EH (cell line): ENCODE data around the gene PDXDC1.
"Not testable (repeated sequence)": the region's sequence is repeated elsewhere in the genome, so short reads cannot be mapped to it uniquely, and the experiment has no call there.

Experiments used
- DNase-seq: peaks from one replicate; pipeline ENCODE4 v3.0.0-alpha.2; 2015; ENCODE audit warnings: low read depth

Gene PDXDC1

DNA sequence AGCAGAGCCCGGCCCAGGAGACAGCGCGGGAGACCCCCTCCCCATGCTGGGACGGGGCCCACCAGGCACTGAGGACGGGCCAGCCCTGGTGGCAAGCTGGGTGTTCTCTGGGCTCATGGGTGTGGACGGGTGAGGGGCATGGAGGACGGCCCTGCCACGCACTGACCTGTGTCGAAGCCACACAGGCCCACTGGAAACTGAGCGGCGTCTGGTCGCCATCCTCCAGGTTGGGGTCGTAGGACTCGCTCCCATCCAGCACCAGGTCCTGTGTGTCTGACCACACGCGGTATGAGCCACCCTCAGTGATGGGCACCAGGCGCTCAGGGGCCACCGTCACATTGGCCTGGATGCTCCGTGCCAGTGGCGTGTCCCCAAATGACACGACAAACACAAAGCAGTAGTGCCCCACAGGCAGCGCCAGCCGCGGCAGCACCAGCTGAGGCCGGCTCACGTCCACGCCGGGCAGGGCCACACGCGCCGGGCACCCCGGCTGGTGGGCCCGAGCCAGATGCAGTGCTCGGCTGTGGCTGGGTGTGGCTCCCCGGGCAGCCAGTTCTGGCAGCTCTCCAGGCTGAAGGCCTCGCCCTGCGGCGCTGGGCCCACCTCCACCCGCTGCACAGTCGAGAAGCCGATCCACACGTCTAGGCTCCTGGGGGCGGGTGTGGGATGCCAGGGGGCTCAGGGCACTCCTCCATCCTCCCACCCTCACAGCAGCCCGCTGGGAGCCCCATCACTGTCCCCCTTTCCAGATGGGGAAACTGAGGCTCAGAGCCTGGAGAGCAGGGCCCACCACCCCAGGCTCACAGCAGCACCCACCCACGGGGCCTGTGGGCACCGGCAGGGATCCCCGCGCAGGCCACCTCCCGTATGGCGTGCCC is 160.9 kb downstream of the PDXDC1 start:
- not testable (repeated sequence) for DNase-seq

DNA sequence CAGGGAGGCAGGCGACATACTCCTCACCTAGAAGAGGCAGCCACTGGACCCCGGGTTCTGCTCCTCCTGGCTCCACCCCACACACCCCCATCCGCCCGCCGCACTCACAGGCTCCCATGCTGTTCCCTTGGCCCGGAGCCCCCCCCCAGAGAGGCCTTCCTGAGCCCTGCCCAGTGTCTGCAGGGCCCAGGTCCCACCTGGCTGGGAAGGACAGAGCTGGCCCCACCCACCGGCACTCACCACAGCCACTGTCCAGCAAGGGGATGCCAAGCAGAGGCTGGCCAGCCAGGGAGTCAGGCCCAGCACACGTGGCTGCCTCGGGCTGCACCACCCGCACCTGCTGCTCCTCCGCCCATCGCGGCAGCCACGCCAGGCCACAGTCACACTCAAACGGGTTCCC is 162.7 kb downstream of the PDXDC1 start:
- not testable (repeated sequence) for DNase-seq

DNA sequence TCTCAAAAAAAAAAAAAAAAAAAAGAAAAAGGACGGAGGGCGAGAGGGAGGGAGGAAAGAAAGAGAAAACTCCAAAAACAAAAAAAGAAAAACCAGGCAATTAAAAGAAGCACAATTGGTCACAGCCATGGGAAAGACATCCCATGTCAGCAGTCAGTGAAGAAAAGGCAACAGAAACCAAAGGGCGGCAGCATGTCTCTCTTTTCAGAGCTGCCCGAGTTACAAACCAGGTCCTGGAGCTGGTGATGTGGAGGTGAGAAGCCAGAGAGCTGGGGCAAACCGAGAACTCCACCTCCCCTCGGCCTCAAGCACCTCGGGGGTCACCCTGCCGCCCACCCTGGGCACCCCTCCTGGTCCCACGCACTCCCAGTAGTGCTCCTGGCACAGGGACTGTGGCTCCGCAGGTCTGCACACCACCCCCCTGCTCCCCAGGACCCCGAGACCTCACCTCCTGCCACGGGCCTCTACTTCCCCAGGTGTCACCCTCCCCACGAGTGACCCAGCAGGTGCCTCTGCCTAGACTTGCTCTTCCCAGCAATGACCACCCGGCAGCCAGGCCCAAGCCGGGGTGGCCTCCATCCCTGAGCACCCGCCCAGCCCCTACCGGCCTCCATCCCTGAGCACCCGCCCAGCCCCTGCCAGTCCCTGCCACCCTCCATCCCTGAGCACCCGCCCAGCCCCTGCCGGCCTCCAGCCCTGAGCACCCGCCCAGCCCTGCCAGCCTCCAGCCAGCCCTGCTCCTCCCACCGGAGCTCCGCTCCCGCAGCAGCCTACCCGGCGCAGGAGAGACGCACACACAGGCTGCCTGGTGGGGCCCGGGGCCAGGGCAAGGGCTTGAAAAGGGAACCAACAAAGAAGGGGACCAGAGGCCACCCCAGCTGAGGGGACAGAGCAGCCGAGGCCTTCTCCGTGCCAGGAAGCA is 165.9 kb downstream of the PDXDC1 start:
- not testable (repeated sequence) for DNase-seq

DNA sequence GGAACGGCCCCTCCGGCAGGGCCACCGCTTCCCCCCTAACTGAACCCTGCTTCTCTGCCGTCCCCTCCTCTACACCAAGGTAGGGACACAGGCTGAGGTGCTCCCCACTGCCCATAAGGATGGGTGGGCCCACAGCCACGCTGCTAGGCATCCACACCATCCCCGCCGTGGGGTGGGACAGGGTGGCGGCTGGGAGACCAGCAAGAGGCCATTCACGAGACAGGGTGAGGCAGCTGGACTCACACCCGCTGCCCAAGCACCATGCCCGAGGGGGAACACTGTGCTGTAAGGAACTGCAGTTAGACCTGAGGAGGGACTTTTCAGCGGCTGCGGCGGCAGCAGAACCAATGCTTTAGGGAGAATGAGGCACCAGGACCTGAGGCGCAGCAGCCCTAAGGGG is 166.8 kb downstream of the PDXDC1 start:
- no peak for DNase-seq

DNA sequence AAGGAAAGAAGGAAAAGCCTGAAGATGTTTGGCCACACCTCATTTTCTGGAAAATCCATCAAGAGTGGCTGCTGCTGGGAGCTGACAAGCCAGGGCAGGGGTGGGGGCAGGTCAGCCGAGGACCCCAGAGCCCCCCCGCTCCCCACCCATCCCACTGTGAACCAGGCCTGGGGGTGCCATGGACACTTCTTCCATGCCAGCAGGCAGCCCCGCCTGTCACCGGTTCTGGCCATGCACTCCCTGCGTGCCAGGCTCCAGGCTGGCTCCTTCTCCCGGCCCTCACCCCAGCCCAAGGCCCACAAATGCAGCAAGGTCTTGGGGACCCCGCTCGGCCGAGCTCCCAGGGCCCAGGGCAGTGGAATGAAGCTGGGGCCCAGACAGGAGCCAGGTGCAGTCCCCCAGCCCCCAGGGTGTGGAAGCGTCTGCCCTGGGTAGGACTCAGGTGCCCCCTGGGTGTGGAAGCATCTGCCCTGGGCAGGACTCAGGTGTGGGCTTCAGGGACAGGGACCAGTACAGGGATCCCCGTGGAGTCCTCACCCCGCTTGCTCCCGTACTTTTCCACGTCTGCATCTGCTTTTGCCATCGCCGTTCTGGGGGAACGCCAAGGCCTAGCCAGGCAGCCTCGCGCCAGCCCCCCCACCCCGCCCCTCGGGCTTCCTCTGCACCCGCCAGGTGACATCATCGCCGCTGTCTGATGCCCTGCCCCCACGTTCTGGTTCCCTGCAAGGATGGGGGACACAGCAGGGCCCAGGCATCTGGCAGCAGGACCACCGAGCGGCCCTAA is 167.5 kb downstream of the PDXDC1 start:
- DNase-seq = not testable (repeated sequence)

DNA sequence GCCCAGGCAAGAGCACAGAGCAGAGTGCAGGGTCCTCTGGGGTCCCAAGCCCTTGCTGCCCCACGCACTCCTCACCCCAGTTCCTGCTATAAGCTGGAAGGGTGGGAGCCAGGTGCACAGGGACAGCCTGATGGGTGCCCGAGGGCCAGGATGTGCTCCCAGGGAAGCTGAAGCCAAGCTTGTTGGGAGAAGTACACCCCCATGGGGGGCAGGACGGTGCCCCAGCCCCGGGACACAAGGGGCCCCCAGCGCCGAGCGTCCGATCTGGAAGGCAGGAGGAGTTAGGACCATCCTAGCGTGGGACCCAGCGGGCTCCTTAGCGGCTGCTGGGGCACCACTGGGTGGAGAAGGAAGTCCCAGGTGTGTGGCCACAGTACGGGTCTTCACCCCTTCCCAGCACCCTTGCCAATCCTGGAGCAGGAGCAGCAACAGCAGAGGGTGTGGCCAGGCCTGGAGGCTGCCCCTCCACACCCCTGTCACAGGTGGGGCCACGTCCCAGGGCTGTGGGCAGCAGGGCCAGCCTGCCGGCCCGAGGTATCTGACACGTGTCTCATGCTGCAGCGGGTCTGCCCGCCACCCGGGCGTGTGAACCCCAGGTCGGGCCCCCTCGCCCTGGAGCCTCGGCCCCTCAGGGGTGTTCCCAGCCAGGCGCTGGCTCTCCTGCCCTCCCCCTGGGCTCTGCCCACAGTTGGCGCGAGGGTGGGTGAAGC is 168.2 kb downstream of the PDXDC1 start:
- not testable (repeated sequence) for DNase-seq

DNA sequence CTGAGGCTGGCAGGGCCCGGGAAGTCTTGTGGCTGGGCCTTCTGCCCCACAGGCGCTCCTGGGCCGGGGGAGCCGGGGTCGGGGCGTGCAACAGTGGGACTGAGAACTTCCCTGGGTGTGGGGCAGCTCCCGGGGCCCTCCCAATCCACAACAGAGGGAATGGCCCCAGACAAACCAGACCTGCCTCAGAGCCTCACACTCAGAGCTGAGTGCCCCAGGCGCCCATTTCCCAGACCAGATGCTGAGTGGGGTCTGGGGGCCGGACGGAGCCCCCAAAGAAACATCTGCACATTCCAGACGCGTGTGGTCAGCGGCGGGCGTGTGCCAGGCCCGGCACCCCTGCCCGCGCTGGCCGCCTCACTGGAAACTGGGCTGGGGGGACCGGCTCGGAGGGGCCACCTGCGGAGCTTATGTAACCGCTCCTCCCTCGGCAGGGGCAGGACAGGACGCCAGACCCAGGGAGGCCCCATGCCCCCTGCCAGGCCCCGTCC is 168.8 kb downstream of the PDXDC1 start:
- DNase-seq = peak; percentile 26

DNA sequence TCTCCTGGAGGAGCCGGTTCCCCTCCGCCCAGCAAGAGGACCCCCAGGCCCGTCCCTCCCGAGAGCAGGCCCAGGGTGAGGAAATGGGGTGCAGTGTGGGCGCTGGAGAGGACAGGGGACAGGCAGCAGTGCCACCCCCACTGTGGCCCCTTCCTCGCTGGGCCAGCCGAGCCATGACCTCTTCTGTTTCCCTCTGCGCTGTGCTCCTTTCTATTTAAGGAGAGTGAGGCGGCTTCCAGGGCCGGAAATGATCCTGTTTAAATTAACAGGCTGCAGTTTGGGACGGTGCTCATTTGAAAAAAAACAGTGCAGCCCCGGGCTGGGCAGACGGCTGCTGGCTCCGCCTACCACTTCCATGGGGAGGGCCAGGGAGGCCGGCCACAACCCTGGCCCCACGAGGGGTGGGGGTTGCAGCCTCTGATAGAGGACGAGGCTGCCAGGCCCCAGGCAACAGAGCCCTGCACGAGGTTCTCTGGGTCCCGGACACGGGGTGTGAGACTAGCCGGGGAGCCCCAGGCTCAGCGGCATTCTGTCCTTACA is 169.3 kb downstream of the PDXDC1 start:
- DNase-seq = peak; percentile 84

DNA sequence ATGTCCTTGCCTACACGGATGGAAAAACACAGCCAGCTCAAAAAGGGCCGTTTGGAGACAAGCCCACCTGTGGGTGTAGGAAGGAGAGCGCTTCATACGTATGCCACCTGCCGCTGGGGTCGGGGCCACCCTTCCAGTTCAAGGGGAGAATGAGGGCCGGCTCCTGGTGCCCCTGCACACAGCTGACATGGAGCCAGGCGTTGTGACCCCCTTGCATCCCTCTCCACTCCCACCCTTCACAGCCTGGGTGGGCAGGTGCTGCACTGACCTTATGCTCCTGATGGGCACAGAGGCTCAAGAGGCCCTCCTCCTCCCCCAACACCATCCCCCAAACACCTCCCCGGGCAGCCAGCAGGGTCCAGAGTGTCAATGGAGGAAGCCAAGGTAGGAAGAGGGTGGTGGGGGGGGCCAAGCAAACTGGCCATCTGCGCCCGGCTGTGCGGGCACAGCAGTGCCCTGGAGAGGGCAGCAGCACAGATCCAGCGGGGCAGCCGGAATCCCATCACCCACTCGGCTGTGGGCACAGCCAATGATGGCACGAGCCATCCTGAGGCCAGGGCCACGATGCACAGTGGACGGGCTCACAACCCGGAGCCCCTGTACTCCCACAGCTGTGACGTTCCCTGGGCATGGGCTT is 170.1 kb downstream of the PDXDC1 start:
- DNase-seq = not testable (repeated sequence)

DNA sequence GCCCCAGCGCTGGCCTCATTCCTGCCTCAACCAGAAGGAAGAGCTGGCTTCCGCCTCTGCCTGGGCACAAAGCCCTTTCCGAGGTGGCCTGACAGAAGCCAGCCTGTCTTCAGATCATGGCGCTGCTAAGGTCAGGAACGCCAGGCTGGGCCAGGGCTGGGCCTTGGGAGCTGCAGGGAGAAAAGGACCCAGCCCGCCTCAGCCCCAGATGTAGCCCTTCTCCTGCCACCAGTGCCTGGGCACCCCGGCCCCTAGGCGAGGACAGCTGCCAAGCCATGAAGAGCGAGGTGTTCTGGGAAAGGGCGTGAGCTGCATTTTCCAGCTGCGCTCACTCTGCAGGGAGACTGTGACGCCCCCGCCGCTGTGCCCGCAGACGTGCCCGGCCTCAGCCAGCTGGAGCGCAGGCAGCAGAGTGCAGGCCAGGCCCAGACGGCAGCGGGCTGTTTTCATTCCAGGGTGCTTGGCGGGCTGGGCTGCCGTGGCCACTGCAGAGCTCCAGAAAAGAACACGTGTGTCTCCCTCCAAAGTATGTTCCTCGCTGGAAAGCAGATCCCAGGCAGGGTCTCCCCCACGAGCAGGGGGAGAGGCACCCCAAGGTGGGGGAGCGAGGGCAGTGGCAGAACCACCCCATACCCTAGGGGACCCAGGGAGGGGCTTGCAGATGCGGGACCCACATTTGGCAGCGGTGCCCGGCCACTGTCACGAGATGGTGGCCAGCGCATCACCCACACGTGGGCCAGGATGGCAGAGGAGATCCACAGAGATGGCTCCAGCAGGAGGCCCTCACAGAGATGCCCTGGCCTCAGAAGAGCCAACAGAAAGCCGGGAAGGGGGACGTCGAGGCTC is 170.8 kb downstream of the PDXDC1 start:
- peak; percentile 32 for DNase-seq

DNA sequence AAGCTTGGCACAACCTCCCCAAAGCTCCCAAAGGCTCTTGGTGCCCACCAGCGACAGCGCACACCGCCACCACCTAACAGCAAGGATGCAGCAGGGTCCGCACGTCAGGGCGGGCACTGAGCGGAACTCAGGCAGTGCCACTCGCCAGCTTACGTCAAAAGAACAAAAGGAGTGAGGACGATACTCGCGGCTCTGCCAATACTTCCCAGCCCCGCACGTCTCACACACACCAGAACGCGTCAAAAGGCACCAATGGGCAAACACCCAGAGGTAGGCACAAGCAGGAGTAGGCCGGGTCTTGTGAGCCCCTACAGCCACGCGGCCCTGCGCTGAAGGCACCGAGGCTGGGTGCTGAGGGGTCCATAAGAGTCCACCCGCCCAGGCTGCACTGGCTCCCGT is 171.4 kb downstream of the PDXDC1 start:
- DNase-seq = not testable (repeated sequence)

DNA sequence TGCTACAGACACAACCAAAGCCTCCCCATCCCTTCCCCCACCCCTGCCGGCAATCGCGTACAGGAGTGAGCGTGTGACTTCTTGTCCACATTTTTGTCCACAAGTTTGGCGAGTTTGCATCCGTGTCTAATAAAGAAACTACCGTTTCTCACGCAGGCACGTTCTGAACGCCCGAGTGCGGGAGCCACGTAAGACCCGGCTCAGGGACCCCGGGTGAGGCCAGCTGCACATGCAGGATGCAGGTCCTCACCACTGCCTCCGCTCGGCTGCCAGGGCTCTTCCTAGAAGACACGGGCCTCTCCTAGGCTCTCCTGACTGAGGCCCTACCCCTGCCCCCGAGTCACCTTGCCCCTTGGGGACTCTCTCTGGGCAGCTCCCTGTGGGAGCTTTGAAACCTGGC is 174.0 kb downstream of the PDXDC1 start:
- DNase-seq = not testable (repeated sequence)

DNA sequence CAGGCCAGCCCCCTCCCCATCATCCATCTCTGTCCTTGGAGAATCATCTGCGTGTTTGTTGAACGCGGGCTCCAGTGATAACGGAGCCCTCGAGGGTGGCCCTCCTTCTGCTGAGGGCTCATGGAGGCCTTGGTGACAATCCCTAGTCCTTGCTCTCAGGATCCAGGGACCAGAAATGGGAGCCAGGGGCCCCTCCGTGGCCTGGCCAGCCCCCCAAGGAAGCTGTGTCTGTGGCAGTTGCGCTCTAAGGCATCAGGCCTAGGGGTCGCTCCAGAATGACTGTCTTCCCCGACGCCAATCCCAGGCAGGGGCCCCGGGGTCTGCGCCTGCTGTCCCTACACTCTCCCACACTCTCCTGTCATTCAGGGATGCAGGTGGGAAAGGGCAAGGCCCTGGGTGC is 174.4 kb downstream of the PDXDC1 start:
- not testable (repeated sequence) for DNase-seq

DNA sequence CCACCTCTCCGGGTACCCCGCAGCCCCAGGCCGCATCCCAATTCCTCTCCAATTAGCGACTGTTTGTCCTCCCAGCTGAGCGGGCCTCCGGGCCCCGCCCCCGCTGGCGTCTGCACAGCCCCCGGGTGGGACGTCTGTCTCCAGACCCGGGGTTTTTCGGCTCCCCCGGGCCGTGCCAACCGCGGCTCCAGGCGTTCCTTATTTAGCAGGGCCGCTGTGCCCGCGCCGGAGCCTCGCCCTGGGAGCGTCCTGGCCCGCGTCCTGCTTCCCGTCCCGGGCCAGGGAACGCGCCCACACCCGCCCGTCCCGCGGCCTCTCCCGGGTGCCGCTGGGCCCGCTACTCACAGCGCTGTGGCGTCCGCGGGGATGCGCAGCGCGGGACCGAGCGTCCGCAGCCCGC is 179.2 kb downstream of the PDXDC1 start:
- peak; percentile 32 for DNase-seq

DNA sequence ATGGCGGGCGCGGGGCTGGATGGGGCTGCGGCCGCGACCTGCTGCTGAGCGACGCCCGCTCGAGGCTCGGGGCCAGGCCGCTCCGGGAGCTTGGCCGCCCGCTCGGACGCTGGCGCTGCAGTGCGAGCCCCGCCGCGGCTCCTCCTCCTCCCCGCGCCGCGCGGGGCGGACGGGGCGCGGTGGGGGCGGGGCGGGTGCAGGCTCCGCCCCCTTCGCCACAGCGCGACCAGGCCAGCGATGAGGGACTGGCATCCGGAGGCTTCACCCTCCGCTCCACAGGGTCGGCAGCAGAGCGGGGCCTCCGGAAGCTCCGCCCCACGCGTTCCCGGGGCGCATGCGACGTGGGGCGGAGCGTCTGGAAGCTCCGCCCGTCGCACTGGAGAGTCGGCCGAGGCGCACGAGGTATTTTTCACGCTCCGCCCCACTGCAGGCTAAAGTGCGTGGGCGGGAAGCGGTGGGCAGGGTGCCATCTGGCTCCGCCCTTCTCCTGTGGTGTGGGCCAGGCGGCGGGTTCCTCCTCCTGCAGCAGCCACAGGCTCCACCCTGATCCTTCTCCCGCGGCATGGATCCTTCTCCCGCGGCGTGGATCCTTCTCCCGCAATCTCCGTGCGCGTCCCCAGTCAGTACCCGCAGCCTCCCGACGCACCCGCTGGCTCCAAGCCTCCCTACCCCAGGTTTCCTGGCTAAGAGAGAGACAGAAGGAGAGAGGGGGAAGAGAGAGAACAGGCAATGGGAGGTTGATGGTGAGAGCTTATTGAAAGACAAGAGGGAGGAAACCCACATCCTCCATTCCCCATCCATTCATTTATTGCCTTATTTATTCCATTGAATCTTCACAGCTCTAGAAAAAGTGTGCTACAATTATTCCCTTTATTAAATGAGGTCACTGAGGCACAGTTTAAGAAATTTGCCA is 180.1 kb downstream of the PDXDC1 start:
- peak; percentile 91 for DNase-seq

DNA sequence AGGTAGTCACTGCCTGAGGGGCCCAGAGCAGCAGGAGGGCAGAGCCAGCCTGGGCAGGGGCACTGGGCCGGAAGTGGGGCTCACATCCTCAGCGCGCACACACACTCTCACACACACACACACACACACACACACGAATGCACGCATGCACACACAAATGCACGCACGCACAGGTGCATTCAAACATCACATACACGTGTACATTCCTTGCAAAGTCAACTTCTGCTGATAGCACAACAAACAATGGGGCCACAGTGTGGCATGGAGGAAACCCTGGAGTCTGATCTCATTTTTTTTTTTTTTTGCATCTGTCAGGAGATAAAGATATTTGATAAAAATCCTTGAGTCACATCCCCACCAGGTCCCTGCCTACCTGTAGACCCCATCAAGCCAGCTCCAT is 182.8 kb downstream of the PDXDC1 start:
- DNase-seq = not testable (repeated sequence)

DNA sequence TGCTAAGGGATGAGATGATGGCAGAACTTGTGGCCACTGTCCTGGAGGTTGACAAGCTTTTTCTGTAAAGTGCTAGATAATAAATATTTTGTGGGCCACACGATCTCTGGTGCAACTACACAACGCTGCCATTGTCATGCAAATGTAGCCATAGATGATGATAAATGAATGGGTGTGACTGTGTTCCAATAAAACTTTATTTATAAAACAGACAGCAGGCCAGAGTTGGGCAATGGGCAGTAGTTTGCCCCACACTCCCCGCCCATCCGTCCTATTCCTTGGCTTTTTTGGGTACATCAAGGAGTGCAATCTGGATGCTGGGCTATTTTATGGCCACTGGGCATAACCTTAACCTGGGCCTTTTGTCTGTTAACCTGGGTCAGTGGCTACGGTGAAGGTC is 184.8 kb downstream of the PDXDC1 start:
- not testable (repeated sequence) for DNase-seq

DNA sequence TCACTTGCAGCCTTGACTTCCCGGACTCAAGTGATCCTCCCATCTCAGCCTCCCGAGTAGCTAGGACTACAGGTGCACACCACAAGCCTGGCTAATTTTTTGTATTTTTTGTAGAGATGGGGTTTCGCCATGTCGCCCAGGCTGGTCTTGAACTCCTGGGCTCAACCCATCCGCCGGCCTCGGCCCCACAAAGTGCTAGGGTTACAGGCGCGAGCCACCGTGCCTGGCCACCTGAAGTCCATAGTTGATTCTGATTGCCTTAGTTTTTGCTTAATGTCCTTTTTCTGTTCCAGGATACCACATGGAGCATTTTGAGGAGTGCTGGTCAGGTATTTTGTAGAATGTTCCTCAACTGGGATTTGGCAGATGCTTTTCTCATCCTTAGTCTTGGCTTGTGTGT is 185.7 kb downstream of the PDXDC1 start:
- not testable (repeated sequence) for DNase-seq
